SK-N-SH treated with all-trans-retinoic acid at 6 μM for 48 hours (cell line): Measurements from ENCODE around the gene SRPK2.

Experiments used
- ARNTL ChIP-seq: fragments of 450-650 bp; formaldehyde crosslinking; IDR thresholded peaks from 2 replicates; pipeline ENCODE4 v1.5.0; 2020; ENCODE audit warnings: low read depth, mild to moderate bottlenecking, moderate library complexity, borderline replicate concordance
- BACH2 ChIP-seq: fragments of 250-450 bp; sonication (Bioruptor Pico); IDR thresholded peaks from 2 replicates; pipeline ENCODE4 v1.9.0; 2021; ENCODE audit warnings: mild to moderate bottlenecking, borderline replicate concordance
- CREB5 ChIP-seq: fragments of 250-450 bp; sonication (Bioruptor Pico); IDR thresholded peaks from 2 replicates; pipeline ENCODE4 v1.5.1; 2020; ENCODE audit warnings: low read depth, mild to moderate bottlenecking, moderate library complexity
- CSDC2 ChIP-seq: fragments of 250-450 bp; sonication (Bioruptor Pico); IDR thresholded peaks from 2 replicates; pipeline ENCODE4 v1.5.0; 2020; ENCODE audit warnings: mild to moderate bottlenecking, moderate library complexity
- CSRNP3 ChIP-seq: fragments of 250-450 bp; sonication (Bioruptor Pico); IDR thresholded peaks from 2 replicates; pipeline ENCODE4 v1.5.1; 2021; ENCODE audit warnings: mild to moderate bottlenecking, moderate library complexity
- ISL1 ChIP-seq: fragments of 250-450 bp; sonication (Bioruptor Pico); IDR thresholded peaks from 2 replicates; pipeline ENCODE4 v2.1.2; 2022; ENCODE audit warnings: mild to moderate bottlenecking, moderate library complexity
- OSR1 ChIP-seq: fragments of 250-450 bp; sonication (Bioruptor Pico); IDR thresholded peaks from 2 replicates; pipeline ENCODE4 v1.8.0; 2022; ENCODE audit warnings: moderate library complexity, mild to moderate bottlenecking, inconsistent platforms
- POU6F1 ChIP-seq: fragments of 250-450 bp; sonication (Bioruptor Pico); IDR thresholded peaks from 2 replicates; pipeline ENCODE4 v1.8.0; 2021; ENCODE audit warnings: low read depth, mild to moderate bottlenecking, moderate library complexity, borderline replicate concordance
- RARB ChIP-seq: fragments of 250-450 bp; sonication (Bioruptor Pico); IDR thresholded peaks from 2 replicates; pipeline ENCODE4 v1.8.0; 2021; ENCODE audit warnings: mild to moderate bottlenecking, moderate library complexity
- ZC3H10 ChIP-seq: fragments of 250-450 bp; sonication (Bioruptor Pico); IDR thresholded peaks from 2 replicates; pipeline ENCODE4 v1.5.1; 2021; ENCODE audit warnings: mild to moderate bottlenecking, moderate library complexity
- ZFP3 ChIP-seq: fragments of 250-450 bp; sonication (Bioruptor Pico); IDR thresholded peaks from 2 replicates; pipeline ENCODE4 v1.5.0; 2020; ENCODE audit warnings: mild to moderate bottlenecking, moderate library complexity
- ZNF70 ChIP-seq: fragments of 450-650 bp; formaldehyde crosslinking; IDR thresholded peaks from 2 replicates; pipeline ENCODE4 v1.5.0; 2020; ENCODE audit warnings: mild to moderate bottlenecking, moderate library complexity
- ZNF8 ChIP-seq: fragments of 450-650 bp; formaldehyde crosslinking; IDR thresholded peaks from 2 replicates; pipeline ENCODE4 v1.5.0; 2020; ENCODE audit warnings: mild to moderate bottlenecking, moderate library complexity
- TF ChIP-seq, protein P1 (sequence below): fragments of 250-450 bp; sonication (Bioruptor Pico); IDR thresholded peaks from 2 replicates; pipeline ENCODE4 v1.8.0; 2020; ENCODE audit warnings: mild to moderate bottlenecking, moderate library complexity, borderline replicate concordance

- TF ChIP-seq CSRNP3 (CRISPR knock-in tag) = no peak
- no peak for TF ChIP-seq ZC3H10 (CRISPR knock-in tag)
- TF ChIP-seq POU6F1 = no peak
- TF ChIP-seq ZNF70 (CRISPR knock-in tag) = no peak
- TF ChIP-seq, protein P1, sequence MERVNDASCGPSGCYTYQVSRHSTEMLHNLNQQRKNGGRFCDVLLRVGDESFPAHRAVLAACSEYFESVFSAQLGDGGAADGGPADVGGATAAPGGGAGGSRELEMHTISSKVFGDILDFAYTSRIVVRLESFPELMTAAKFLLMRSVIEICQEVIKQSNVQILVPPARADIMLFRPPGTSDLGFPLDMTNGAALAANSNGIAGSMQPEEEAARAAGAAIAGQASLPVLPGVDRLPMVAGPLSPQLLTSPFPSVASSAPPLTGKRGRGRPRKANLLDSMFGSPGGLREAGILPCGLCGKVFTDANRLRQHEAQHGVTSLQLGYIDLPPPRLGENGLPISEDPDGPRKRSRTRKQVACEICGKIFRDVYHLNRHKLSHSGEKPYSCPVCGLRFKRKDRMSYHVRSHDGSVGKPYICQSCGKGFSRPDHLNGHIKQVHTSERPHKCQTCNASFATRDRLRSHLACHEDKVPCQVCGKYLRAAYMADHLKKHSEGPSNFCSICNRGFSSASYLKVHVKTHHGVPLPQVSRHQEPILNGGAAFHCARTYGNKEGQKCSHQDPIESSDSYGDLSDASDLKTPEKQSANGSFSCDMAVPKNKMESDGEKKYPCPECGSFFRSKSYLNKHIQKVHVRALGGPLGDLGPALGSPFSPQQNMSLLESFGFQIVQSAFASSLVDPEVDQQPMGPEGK (CRISPR knock-in tag) = no peak
- no peak for TF ChIP-seq ARNTL (CRISPR knock-in tag)
- no peak for TF ChIP-seq RARB
- no peak for TF ChIP-seq ISL1 (CRISPR knock-in tag)
- no peak for TF ChIP-seq BACH2
- TF ChIP-seq ZFP3 (CRISPR knock-in tag) = no peak
- no peak for TF ChIP-seq CSDC2 (CRISPR knock-in tag)
- TF ChIP-seq ZNF8 = no peak
- TF ChIP-seq CREB5 (CRISPR knock-in tag) = no peak
- no peak for TF ChIP-seq OSR1 (CRISPR knock-in tag)
Measured at GRCh38 chr7:105216786-105217185, 171.9 kb downstream of the SRPK2 start.
